Neural cell (in vitro differentiated cells): ENCODE data around the gene TRIM2. TPM values are rescaled to one million over a fixed set of nuclear protein-coding genes. Genes with fewer than 3 reads are reported as not detected.

Source experiments
- H2AFZ ChIP-seq: fragments of 200-600, 300-800 bp; sonication (generic), shearing (Covaris generic); 2 replicates; pipeline ENCODE4 v1.6.0; 2014; ENCODE audit warnings: low read depth, mild to moderate bottlenecking, antibody characterized with exemption, low read length, moderate library complexity
- H3F3A ChIP-seq: fragments of 200-600 bp; shearing (Covaris generic); 2 replicates; pipeline ENCODE4 v1.6.1; 2016; ENCODE audit warnings: mild to moderate bottlenecking, moderate library complexity, mixed read lengths, antibody characterized with exemption, low read length; ENCODE audit not compliant: insufficient read depth, poor library complexity, severe bottlenecking
- H3K27ac ChIP-seq: fragments of 200-600, 300-800 bp; sonication (generic), shearing (Covaris generic); 2 replicates; pipeline ENCODE4 v1.5.1; 2014; ENCODE audit warnings: mild to moderate bottlenecking, low read length, moderate library complexity
- H3K27me3 ChIP-seq: fragments of 300-800, 200-600 bp; sonication (generic), shearing (Covaris generic); 2 replicates; pipeline ENCODE4 v1.6.0; 2014; ENCODE audit warnings: mild to moderate bottlenecking, low read depth, low read length, moderate library complexity; ENCODE audit not compliant: insufficient read depth
- H3K36me3 ChIP-seq: fragments of 300-800, 200-600 bp; sonication (generic), shearing (Covaris generic); 2 replicates; pipeline ENCODE4 v1.5.1; 2014; ENCODE audit warnings: mild to moderate bottlenecking, antibody characterized with exemption, low read length, moderate library complexity; ENCODE audit not compliant: insufficient read depth
- H3K4me2 ChIP-seq: fragments of 300-800, 200-600 bp; sonication (generic), shearing (Covaris generic); 2 replicates; pipeline ENCODE4 v1.6.0; 2014; ENCODE audit warnings: mild to moderate bottlenecking, low read length
- H3K4me3 ChIP-seq: fragments of 300-800, 200-600 bp; sonication (generic), shearing (Covaris generic); 2 replicates; pipeline ENCODE4 v1.5.1; 2014; ENCODE audit warnings: mild to moderate bottlenecking, low read length, moderate library complexity
- H3K79me2 ChIP-seq: fragments of 200-600 bp; shearing (Covaris generic); replicated peaks from 2 replicates; pipeline ENCODE4 v1.6.0; 2014; ENCODE audit warnings: mild to moderate bottlenecking, low read length, moderate library complexity; ENCODE audit not compliant: insufficient read depth
- H3K9ac ChIP-seq: fragments of 300-800, 200-600 bp; sonication (generic), shearing (Covaris generic); 2 replicates; pipeline ENCODE4 v1.6.1; 2016; ENCODE audit warnings: mild to moderate bottlenecking, low read length, mixed read lengths
- H3K9me2 ChIP-seq: fragments of 200-600 bp; shearing (Covaris generic); 2 replicates; pipeline ENCODE4 v1.6.1; 2016; ENCODE audit warnings: mild to moderate bottlenecking, low read length, mixed read lengths; ENCODE audit not compliant: insufficient read depth
- H3K9me3 ChIP-seq: fragments of 200-600, 300-800 bp; sonication (generic), shearing (Covaris generic); 2 replicates; pipeline ENCODE4 v1.6.1; 2016; ENCODE audit warnings: mild to moderate bottlenecking, mixed run types, low read length, moderate library complexity, mixed read lengths
- H4K20me1 ChIP-seq: fragments of 200-600 bp; shearing (Covaris generic); 2 replicates; pipeline ENCODE4 v1.6.1; 2016; ENCODE audit warnings: mild to moderate bottlenecking, mixed run types; ENCODE audit not compliant: insufficient read depth
- EP300 ChIP-seq: fragments of 450-650 bp; conservative IDR thresholded peaks from 2 replicates; pipeline ENCODE4 v1.6.1; 2014; ENCODE audit warnings: antibody characterized with exemption, mild to moderate bottlenecking, moderate library complexity; ENCODE audit not compliant: poor library complexity, severe bottlenecking
- EZH2 ChIP-seq: fragments of 200-600, 300-800 bp; shearing (Covaris generic), sonication (generic); IDR thresholded peaks from 2 replicates; pipeline ENCODE4 v1.6.1; 2014; ENCODE audit warnings: antibody characterized with exemption, low read length, borderline replicate concordance, mild to moderate bottlenecking; ENCODE audit not compliant: insufficient read depth, poor library complexity, severe bottlenecking
- MXI1 ChIP-seq: fragments of 450-650 bp; conservative IDR thresholded peaks from 2 replicates; pipeline ENCODE4 v1.6.1; 2014; ENCODE audit warnings: antibody characterized with exemption, mild to moderate bottlenecking; ENCODE audit not compliant: poor library complexity, severe bottlenecking
- POLR2AphosphoS5 ChIP-seq: IDR thresholded peaks from 2 replicates; pipeline ENCODE4 v1.6.1; 2012
- RAD21 ChIP-seq: fragments of 450-650 bp; conservative IDR thresholded peaks from 2 replicates; pipeline ENCODE4 v1.6.1; 2014; ENCODE audit warnings: antibody characterized with exemption, mild to moderate bottlenecking, moderate library complexity
- SMC3 ChIP-seq: fragments of 450-650 bp; conservative IDR thresholded peaks from 2 replicates; pipeline ENCODE4 v1.6.1; 2014; ENCODE audit warnings: antibody characterized with exemption, mild to moderate bottlenecking, moderate library complexity; ENCODE audit not compliant: poor library complexity
- TAF1 ChIP-seq: IDR thresholded peaks from 2 replicates; pipeline ENCODE4 v1.6.1; 2012; ENCODE audit warnings: low read depth
- polyA plus RNA-seq: library from polyadenylated mRNA; depleted of rRNA; stranded (reverse); fragments of >200 nt; gene quantifications from 2 replicates; pipeline ENCODE4 v1.2.3, GENCODE V29; 2014
- TF ChIP-seq, protein P1 (sequence below): IDR thresholded peaks from 2 replicates; pipeline ENCODE4 v1.6.1; 2012; ENCODE audit warnings: borderline replicate concordance
- TF ChIP-seq, protein P2 (sequence below): fragments of 450-650 bp; IDR thresholded peaks from 2 replicates; pipeline ENCODE4 v1.5.1; 2014; ENCODE audit warnings: antibody characterized with exemption, mild to moderate bottlenecking, moderate library complexity; ENCODE audit not compliant: poor library complexity, severe bottlenecking

Gene TRIM2
- polyA plus RNA-seq, 1 donor from 2014 or later: 261 TPM

DNA sequence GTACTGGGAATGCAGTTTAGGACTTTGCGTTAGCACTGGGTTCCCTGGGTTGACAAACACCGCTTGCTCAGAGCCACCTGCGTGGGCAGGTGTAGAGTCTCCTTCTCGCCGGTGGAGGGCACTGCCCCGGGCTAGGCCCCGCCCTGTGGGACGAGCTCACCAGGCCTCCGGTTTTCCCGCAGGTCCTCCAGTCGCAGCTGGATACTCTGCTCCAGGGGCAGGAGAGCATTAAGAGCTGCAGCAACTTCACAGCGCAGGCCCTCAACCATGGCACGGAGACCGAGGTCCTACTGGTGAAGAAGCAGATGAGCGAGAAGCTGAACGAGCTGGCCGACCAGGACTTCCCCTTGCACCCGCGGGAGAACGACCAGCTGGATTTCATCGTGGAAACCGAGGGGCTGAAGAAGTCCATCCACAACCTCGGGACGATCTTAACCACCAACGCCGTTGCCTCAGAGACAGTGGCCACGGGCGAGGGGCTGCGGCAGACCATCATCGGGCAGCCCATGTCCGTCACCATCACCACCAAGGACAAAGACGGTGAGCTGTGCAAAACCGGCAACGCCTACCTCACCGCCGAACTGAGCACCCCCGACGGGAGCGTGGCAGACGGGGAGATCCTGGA is 91.0 kb downstream of the TRIM2 start:
- no peak overlapping the region for H3K9ac ChIP-seq
- no peak overlapping the region for H3K4me3 ChIP-seq
- no peaks in the 10 kb centered on the region for H3K9me3 ChIP-seq
- no peak overlapping the region for H2AFZ ChIP-seq
- TF ChIP-seq SMC3 (no peak), EP300 (no peak), EZH2 (no peak), POLR2AphosphoS5 (no peak), TAF1 (no peak), MXI1 (no peak)
- TF ChIP-seq, protein P1, sequence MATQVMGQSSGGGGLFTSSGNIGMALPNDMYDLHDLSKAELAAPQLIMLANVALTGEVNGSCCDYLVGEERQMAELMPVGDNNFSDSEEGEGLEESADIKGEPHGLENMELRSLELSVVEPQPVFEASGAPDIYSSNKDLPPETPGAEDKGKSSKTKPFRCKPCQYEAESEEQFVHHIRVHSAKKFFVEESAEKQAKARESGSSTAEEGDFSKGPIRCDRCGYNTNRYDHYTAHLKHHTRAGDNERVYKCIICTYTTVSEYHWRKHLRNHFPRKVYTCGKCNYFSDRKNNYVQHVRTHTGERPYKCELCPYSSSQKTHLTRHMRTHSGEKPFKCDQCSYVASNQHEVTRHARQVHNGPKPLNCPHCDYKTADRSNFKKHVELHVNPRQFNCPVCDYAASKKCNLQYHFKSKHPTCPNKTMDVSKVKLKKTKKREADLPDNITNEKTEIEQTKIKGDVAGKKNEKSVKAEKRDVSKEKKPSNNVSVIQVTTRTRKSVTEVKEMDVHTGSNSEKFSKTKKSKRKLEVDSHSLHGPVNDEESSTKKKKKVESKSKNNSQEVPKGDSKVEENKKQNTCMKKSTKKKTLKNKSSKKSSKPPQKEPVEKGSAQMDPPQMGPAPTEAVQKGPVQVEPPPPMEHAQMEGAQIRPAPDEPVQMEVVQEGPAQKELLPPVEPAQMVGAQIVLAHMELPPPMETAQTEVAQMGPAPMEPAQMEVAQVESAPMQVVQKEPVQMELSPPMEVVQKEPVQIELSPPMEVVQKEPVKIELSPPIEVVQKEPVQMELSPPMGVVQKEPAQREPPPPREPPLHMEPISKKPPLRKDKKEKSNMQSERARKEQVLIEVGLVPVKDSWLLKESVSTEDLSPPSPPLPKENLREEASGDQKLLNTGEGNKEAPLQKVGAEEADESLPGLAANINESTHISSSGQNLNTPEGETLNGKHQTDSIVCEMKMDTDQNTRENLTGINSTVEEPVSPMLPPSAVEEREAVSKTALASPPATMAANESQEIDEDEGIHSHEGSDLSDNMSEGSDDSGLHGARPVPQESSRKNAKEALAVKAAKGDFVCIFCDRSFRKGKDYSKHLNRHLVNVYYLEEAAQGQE: no peak
- TF ChIP-seq, protein P2, sequence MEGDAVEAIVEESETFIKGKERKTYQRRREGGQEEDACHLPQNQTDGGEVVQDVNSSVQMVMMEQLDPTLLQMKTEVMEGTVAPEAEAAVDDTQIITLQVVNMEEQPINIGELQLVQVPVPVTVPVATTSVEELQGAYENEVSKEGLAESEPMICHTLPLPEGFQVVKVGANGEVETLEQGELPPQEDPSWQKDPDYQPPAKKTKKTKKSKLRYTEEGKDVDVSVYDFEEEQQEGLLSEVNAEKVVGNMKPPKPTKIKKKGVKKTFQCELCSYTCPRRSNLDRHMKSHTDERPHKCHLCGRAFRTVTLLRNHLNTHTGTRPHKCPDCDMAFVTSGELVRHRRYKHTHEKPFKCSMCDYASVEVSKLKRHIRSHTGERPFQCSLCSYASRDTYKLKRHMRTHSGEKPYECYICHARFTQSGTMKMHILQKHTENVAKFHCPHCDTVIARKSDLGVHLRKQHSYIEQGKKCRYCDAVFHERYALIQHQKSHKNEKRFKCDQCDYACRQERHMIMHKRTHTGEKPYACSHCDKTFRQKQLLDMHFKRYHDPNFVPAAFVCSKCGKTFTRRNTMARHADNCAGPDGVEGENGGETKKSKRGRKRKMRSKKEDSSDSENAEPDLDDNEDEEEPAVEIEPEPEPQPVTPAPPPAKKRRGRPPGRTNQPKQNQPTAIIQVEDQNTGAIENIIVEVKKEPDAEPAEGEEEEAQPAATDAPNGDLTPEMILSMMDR: no peak
- H3K4me2 ChIP-seq: no peak overlapping the region
- H3K79me2 ChIP-seq: peaks cover 81% of the 10 kb centered on the region
- H3K27ac ChIP-seq: no peak overlapping the region
- H3K9me2 ChIP-seq: no peaks in the 10 kb centered on the region
- no peaks in the 10 kb centered on the region for H3K27me3 ChIP-seq
- H4K20me1 ChIP-seq: no peaks in the 10 kb centered on the region
- H3K36me3 ChIP-seq: peaks cover 38% of the 10 kb centered on the region
- peaks cover 5% of the 10 kb centered on the region for H3F3A ChIP-seq

DNA sequence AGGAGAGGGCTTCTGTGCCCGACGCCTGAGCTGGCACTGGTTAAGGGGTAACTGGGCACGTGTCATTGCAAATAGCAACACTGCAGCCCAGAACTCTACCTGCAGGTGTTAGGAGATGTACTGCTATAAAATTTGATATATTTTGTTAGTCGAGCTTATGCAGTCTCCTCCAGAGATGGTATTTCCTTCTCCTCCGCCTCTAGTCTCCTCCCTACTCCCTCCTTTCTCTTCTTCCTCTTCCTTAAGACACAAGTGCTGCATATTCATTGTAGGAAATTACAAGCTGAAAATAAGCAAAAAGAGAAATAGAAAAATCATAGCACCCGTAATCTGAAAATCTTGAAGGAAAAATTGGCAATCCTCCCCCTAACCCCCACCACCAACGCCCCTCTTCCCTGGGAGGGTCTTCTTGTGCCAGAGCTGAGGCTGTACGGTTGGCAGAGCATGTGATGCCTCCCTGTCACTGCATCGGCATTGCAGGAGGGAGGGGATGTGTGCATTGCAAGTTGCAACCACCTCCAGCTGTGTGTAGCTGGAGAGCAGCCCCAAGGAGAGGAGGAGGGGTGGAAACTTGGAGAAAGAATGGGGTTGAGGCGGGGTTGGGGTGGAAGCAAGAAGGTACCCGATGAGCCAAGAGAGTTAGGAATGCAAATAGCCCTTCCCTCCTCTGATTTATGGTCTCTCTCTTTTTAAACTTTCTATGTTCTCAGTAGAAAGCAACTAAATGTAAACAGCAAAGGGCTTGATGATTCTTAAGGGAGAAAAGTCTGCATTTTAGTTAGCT is 92.0 kb downstream of the TRIM2 start:
- peaks cover 5% of the 10 kb centered on the region for H3F3A ChIP-seq
- no peaks in the 10 kb centered on the region for H3K9me2 ChIP-seq
- H3K27ac ChIP-seq: no peak overlapping the region
- no peaks in the 10 kb centered on the region for H3K27me3 ChIP-seq
- H3K9me3 ChIP-seq: no peaks in the 10 kb centered on the region
- no peak overlapping the region for H3K4me2 ChIP-seq
- H3K36me3 ChIP-seq: peaks cover 34% of the 10 kb centered on the region
- peaks cover 83% of the 10 kb centered on the region for H3K79me2 ChIP-seq
- H2AFZ ChIP-seq: no peak overlapping the region
- H4K20me1 ChIP-seq: no peaks in the 10 kb centered on the region
- no peak overlapping the region for H3K9ac ChIP-seq
- TF ChIP-seq POLR2AphosphoS5 (no peak), EZH2 (no peak), SMC3 (no peak), EP300 (no peak), MXI1 (no peak), RAD21 (no peak)
- no peak overlapping the region for H3K4me3 ChIP-seq
